Measurements from ENCODE around the gene GUF1.

Gene GUF1

GRCh38 chr4:44678094-44679041, at the start of gene GUF1:
TSS of gene GUF1 (plus strand) at chr4:44678420. CDS start at chr4:44678623, 203 bp downstream.
- H3K4me3 ChIP-seq (ENCODE audit: low read length), result peak within 1 kb of the TSS; percentile 91
- TF ChIP-seq CTCF (conservative IDR thresholded peaks at IDR 0.05; ENCODE audit: low read depth, low read length), result peak; percentile 4
- peak; percentile 71 for DNase-seq (ENCODE audit: low read depth)

- peak; percentile 70 for TF ChIP-seq CTCF (conservative IDR thresholded peaks at IDR 0.05; ENCODE audit: low read depth, low read length)
- H3K4me3 ChIP-seq (ENCODE audit: low read length), result no peak overlapping the region
- peak; percentile 17 for DNase-seq (ENCODE audit: low read depth)
These were observed 48.8 kb upstream of the GUF1 start for GRCh38 chr4:44629280-44629866.

GRCh38 chr4:44632089-44632488, 46.1 kb upstream of the GUF1 start:
- peak; percentile 38 for TF ChIP-seq CTCF (conservative IDR thresholded peaks at IDR 0.05; ENCODE audit: low read depth, low read length)
- H3K4me3 ChIP-seq (ENCODE audit: low read length), result no peak overlapping the region
- no peak for DNase-seq (ENCODE audit: low read depth)

GRCh38 chr4:44632733-44633132, 45.5 kb upstream of the GUF1 start:
- TF ChIP-seq CTCF (conservative IDR thresholded peaks at IDR 0.05; ENCODE audit: low read depth, low read length), result no peak
- no peak for DNase-seq (ENCODE audit: low read depth)
- no peak overlapping the region for H3K4me3 ChIP-seq (ENCODE audit: low read length)

- DNase-seq (ENCODE audit: low read depth), result no peak
- no peak overlapping the region for H3K4me3 ChIP-seq (ENCODE audit: low read length)
- no peak for TF ChIP-seq CTCF (conservative IDR thresholded peaks at IDR 0.05; ENCODE audit: low read depth, low read length)
These were observed 40.1 kb upstream of the GUF1 start for GRCh38 chr4:44638091-44638490.

- no peak overlapping the region for H3K4me3 ChIP-seq (ENCODE audit: low read length)
- DNase-seq (ENCODE audit: low read depth), result no peak
- no peak for TF ChIP-seq CTCF (conservative IDR thresholded peaks at IDR 0.05; ENCODE audit: low read depth, low read length)
These were observed 32.1 kb upstream of the GUF1 start for GRCh38 chr4:44646151-44646550.
